Endothelial cell of umbilical vein (primary cell): ENCODE data around the gene UPF3A.

Experiments used
- EZH2 ChIP-seq: IDR thresholded peaks from 2 replicates; pipeline ENCODE4 v1.6.1; 2012; ENCODE audit warnings: borderline replicate concordance, low read depth, mild to moderate bottlenecking, moderate library complexity, low read length, inconsistent platforms; ENCODE audit not compliant: severe bottlenecking
- FOS ChIP-seq: IDR thresholded peaks from 2 replicates; pipeline ENCODE4 v1.6.1; 2011; ENCODE audit warnings: mild to moderate bottlenecking, low read length, moderate library complexity, borderline replicate concordance; ENCODE audit not compliant: insufficient read depth
- GATA2 ChIP-seq: IDR thresholded peaks from 2 replicates; pipeline ENCODE4 v1.7.0; 2011; ENCODE audit warnings: low read depth, mild to moderate bottlenecking, moderate library complexity, mixed read lengths, low read length; ENCODE audit not compliant: insufficient read length, insufficient read depth
- JUN ChIP-seq: IDR thresholded peaks from 2 replicates; pipeline ENCODE4 v1.6.1; 2011; ENCODE audit warnings: borderline replicate concordance, low read depth; ENCODE audit not compliant: insufficient read length, insufficient read depth
- MYC ChIP-seq: IDR thresholded peaks from one replicate; pipeline ENCODE4 v1.6.1; 2011; ENCODE audit warnings: mild to moderate bottlenecking, low read depth, low read length
- POLR2A ChIP-seq: IDR thresholded peaks from 2 replicates; pipeline ENCODE4 v1.6.1; 2012; ENCODE audit warnings: low read depth, mild to moderate bottlenecking, control low read depth, low read length
- POLR2AphosphoS5 ChIP-seq: IDR thresholded peaks from 2 replicates; pipeline ENCODE4 v1.6.1; 2012; ENCODE audit warnings: low read depth, mild to moderate bottlenecking, control low read depth, low read length, moderate library complexity; ENCODE audit not compliant: insufficient read depth
- TF ChIP-seq, protein P1 (sequence below), 2 donors: IDR thresholded peaks; 1 replicate in 1 of 2; 2 replicates in 1 of 2; pipeline ENCODE4 v1.5.1; 2011; ENCODE audit warnings: low read length in 2 of 2, mild to moderate bottlenecking in 2 of 2, moderate library complexity in 2 of 2, control low read depth in 1 of 2, inconsistent platforms in 1 of 2, low read depth in 1 of 2; ENCODE audit not compliant: insufficient read depth in 1 of 2; ENCODE audit errors: extremely low read depth in 1 of 2
- TF ChIP-seq, protein P2 (sequence below): IDR thresholded peaks from 2 replicates; pipeline ENCODE4 v1.6.1; 2011; ENCODE audit not compliant: insufficient read depth, insufficient read length

DNA sequence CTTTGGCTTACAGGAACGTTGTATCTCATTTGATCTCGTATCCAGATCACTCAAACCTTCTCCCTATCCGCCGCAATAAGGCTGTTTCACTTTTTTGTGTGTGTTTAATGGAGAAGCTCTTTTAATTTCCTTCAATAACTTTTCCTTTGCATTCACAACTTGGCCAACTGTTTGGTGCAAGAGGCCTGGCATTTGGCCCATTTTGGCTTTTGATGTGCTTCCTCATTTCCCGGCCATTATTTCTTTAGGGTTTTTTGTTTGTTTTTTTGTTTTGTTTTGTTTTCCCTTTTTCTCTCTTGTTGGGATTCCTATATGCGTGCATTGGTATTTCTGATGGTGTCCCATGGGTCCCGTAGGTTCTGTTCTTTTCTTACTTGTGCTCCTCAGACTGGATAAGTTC lies 6.1 kb upstream of the UPF3A start:
- no peak for TF ChIP-seq POLR2A
- TF ChIP-seq, protein P1, sequence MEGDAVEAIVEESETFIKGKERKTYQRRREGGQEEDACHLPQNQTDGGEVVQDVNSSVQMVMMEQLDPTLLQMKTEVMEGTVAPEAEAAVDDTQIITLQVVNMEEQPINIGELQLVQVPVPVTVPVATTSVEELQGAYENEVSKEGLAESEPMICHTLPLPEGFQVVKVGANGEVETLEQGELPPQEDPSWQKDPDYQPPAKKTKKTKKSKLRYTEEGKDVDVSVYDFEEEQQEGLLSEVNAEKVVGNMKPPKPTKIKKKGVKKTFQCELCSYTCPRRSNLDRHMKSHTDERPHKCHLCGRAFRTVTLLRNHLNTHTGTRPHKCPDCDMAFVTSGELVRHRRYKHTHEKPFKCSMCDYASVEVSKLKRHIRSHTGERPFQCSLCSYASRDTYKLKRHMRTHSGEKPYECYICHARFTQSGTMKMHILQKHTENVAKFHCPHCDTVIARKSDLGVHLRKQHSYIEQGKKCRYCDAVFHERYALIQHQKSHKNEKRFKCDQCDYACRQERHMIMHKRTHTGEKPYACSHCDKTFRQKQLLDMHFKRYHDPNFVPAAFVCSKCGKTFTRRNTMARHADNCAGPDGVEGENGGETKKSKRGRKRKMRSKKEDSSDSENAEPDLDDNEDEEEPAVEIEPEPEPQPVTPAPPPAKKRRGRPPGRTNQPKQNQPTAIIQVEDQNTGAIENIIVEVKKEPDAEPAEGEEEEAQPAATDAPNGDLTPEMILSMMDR (IDR thresholded peaks at IDR 0.05; ENCODE audit: extremely low read depth in 1 of 2, insufficient read depth in 1 of 2, low read depth in 1 of 2, low read length in 2 of 2), result no peak
- no peak for TF ChIP-seq POLR2AphosphoS5
- no peak for TF ChIP-seq EZH2
- TF ChIP-seq, protein P2, sequence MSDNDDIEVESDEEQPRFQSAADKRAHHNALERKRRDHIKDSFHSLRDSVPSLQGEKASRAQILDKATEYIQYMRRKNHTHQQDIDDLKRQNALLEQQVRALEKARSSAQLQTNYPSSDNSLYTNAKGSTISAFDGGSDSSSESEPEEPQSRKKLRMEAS, result no peak
- TF ChIP-seq FOS, result no peak
- no peak for TF ChIP-seq MYC
- TF ChIP-seq GATA2, result no peak
- no peak for TF ChIP-seq JUN
